Tibial nerve (tissue), 4 donors: ENCODE data around the gene CD247. TPM values are rescaled to one million over a fixed set of nuclear protein-coding genes. Genes with fewer than 3 reads are reported as not detected.

Source experiments
- DNase-seq, 2 donors: peaks; one replicate each; pipeline ENCODE4 v3.0.0-alpha.2; 2019; ENCODE audit warnings: low spot score in 2 of 2
- H3K27ac ChIP-seq, 4 donors: fragments of 200-600 bp; sonication (generic) in 3 of 4; one replicate each; pipeline ENCODE4 v1.5.1; 2017 to 2019; ENCODE audit warnings: mild to moderate bottlenecking in 1 of 4
- H3K27me3 ChIP-seq, 2 donors: fragments of 200-600 bp; sonication (generic) in 1 of 2; one replicate each; pipeline versions ENCODE4 v1.5.1 to v1.6.0; 2017 to 2019
- H3K36me3 ChIP-seq, 3 donors: fragments of 200-600 bp; sonication (generic); one replicate each; pipeline ENCODE4 v1.5.1; 2018 to 2019
- H3K4me1 ChIP-seq, 4 donors: fragments of 200-600 bp; sonication (generic) in 3 of 4; one replicate each; pipeline ENCODE4 v1.5.1; 2017 to 2019
- H3K4me3 ChIP-seq, 4 donors: fragments of 200-600 bp; sonication (generic) in 3 of 4; one replicate each; pipeline ENCODE4 v1.5.1; 2017 to 2019; ENCODE audit warnings: mild to moderate bottlenecking in 1 of 4, moderate library complexity in 1 of 4
- H3K9me3 ChIP-seq, 4 donors: fragments of 200-600 bp; sonication (generic) in 3 of 4; one replicate each; pipeline ENCODE4 v1.5.1; 2017 to 2019
- CTCF ChIP-seq, 5 experiments: fragments of 200-600 bp in 3 of 5; fragments of 450-650 bp in 2 of 5; sonication (generic) in 3 of 5; IDR thresholded peaks; one replicate each; pipeline ENCODE4 v1.5.1; 2016 to 2019; ENCODE audit warnings: antibody characterized with exemption in 5 of 5, mild to moderate bottlenecking in 3 of 5, moderate library complexity in 2 of 5
- EP300 ChIP-seq, 2 donors: sonication (generic); formaldehyde crosslinking; IDR thresholded peaks; one replicate each; pipeline ENCODE4 v1.6.1; 2017; ENCODE audit warnings: antibody characterized with exemption in 2 of 2, mild to moderate bottlenecking in 1 of 2
- POLR2A ChIP-seq, 2 donors: fragments of 450-650 bp; IDR thresholded peaks; one replicate each; pipeline ENCODE4 v1.6.1; 2017; ENCODE audit warnings: antibody characterized with exemption in 2 of 2, mild to moderate bottlenecking in 2 of 2, moderate library complexity in 2 of 2
- WGBS, 2 donors: methylation state at CpG; one replicate each; pipeline ENCODE4 v1.1.5; 2018; 5-methylcytosine and 5-hydroxymethylcytosine counted together
- total RNA-seq, 4 donors: library from RNA; depleted of rRNA; stranded (reverse); fragments of >200 nt; gene quantifications; one replicate each; pipeline ENCODE4 v1.1.0, GENCODE V29; 2016

CD247 gene
- total RNA-seq, 4 donors from 2014 or later, result 1.2 to 1.5 (median 1.4) TPM; not detected in 1

GRCh38 chr1:167546935-167547334 lies 28.6 kb upstream of the CD247 start:
- DNase-seq, result no peak
- H3K27me3 ChIP-seq, result no peaks in the 10 kb centered on the region
- H3K36me3 ChIP-seq, result peaks cover 0 to 53% (median 0%) of the 10 kb centered on the region in 3 donors
- 75 to 83% methylated on average over 1 of the region's 1 CpG for WGBS, 2 donors
- no peaks in the 10 kb centered on the region for H3K9me3 ChIP-seq
- peaks cover 0 to 25% (median 0%) of the 10 kb centered on the region in 4 donors for H3K4me1 ChIP-seq
- no peak overlapping the region for H3K4me3 ChIP-seq
- no peak overlapping the region for H3K27ac ChIP-seq
- no peak for TF ChIP-seq CTCF (IDR thresholded peaks at IDR 0.05)
- no peak for TF ChIP-seq POLR2A (IDR thresholded peaks at IDR 0.05)
- TF ChIP-seq EP300 (IDR thresholded peaks at IDR 0.05), result no peak

- TF ChIP-seq CTCF (IDR thresholded peaks at IDR 0.05) (no peak), POLR2A (IDR thresholded peaks at IDR 0.05) (no peak), EP300 (IDR thresholded peaks at IDR 0.05) (no peak)
- Histone ChIP-seq H3K27me3 (no peaks in the 10 kb centered on the region), H3K9me3 (no peaks in the 10 kb centered on the region), H3K4me1 (peaks cover 0 to 14% (median 0%) of the 10 kb centered on the region in 4 donors), H3K4me3 (no peak overlapping the region), H3K36me3 (peaks cover 0 to 53% (median 0%) of the 10 kb centered on the region in 3 donors), H3K27ac (no peak overlapping the region)
- WGBS, 2 donors, result 90 to 91% methylated on average over 4 of the region's 4 CpGs
- DNase-seq, result no peak
Measured at GRCh38 chr1:167545349-167545748, 27.0 kb upstream of the CD247 start.

- Histone ChIP-seq H3K27ac (no peak overlapping the region), H3K4me1 (peaks cover 0 to 14% (median 0%) of the 10 kb centered on the region in 4 donors), H3K27me3 (no peaks in the 10 kb centered on the region), H3K4me3 (no peak overlapping the region), H3K36me3 (peaks cover 0 to 53% (median 0%) of the 10 kb centered on the region in 3 donors), H3K9me3 (no peaks in the 10 kb centered on the region)
- TF ChIP-seq EP300 (IDR thresholded peaks at IDR 0.05), result no peak
- TF ChIP-seq POLR2A (IDR thresholded peaks at IDR 0.05), result no peak
- no peak for TF ChIP-seq CTCF (IDR thresholded peaks at IDR 0.05)
- 75 to 90% methylated on average over 3 of the region's 3 CpGs for WGBS, 2 donors
- DNase-seq, result no peak
Measured at GRCh38 chr1:167544447-167545093, 26.2 kb upstream of the CD247 start.

GRCh38 chr1:167543199-167543990 lies 25.1 kb upstream of the CD247 start:
- H3K27ac ChIP-seq, result no peak overlapping the region
- no peaks in the 10 kb centered on the region for H3K27me3 ChIP-seq
- no peak for TF ChIP-seq CTCF (IDR thresholded peaks at IDR 0.05)
- TF ChIP-seq EP300 (IDR thresholded peaks at IDR 0.05), result no peak
- TF ChIP-seq POLR2A (IDR thresholded peaks at IDR 0.05), result no peak
- no peak for DNase-seq
- H3K4me3 ChIP-seq, result no peak overlapping the region
- no peaks in the 10 kb centered on the region for H3K9me3 ChIP-seq
- peaks cover 0 to 53% (median 0%) of the 10 kb centered on the region in 3 donors for H3K36me3 ChIP-seq
- peaks cover 0 to 7% (median 0%) of the 10 kb centered on the region in 4 donors for H3K4me1 ChIP-seq
- WGBS, 2 donors, result 88 to 89% methylated on average over 12 to 13 of the region's 13 CpGs
